GM12878 (cell line): ENCODE measurements around the gene TMEM91. TPM values are rescaled to one million over a fixed set of nuclear protein-coding genes. Genes with fewer than 3 reads are reported as not detected.

Source experiments
- ATAC-seq: fragments of 200-7000 bp; cut with Tn5 transposase; 3 replicates; pipeline ENCODE4 v1.9.1; 2020; ENCODE audit warnings: mild to moderate bottlenecking, moderate library complexity
- BruUV-seq: library from RNA; stranded (reverse); fragments of 400-500 nt; replicated peaks from 2 replicates; lab custom pipeline; 2021; lab: Mats Ljungman, UMichigan
- CTCF ChIA-PET: fragments of 300-600 bp; sonication (Branson Sonifier 250); formaldehyde crosslinking; extraction: SDS; loops from one replicate; lab custom pipeline; 2021; ENCODE audit warnings: inconsistent platforms; lab: Yijun Ruan, JAX
- POLR2A ChIA-PET: fragments of 350-600 bp; formaldehyde crosslinking; extraction: SDS; loops from one replicate; lab custom pipeline; 2021; ENCODE audit warnings: inconsistent platforms; lab: Charles Lee
- RAD21 ChIA-PET: fragments of 300-600 bp; sonication (Branson Sonifier 250); formaldehyde crosslinking; loops from one replicate; lab custom pipeline; 2023; ENCODE audit warnings: antibody characterized with exemption; ENCODE audit not compliant: unreplicated experiment; lab: Charles Lee
- SMC1A ChIA-PET: fragments of 300-600 bp; sonication (Branson Sonifier 250); formaldehyde crosslinking; loops from one replicate; lab custom pipeline; 2023; ENCODE audit not compliant: unreplicated experiment, uncharacterized antibody; lab: Charles Lee
- DNase-seq: peaks from one replicate; pipeline ENCODE4 v3.0.0-alpha.2; 2011; ENCODE audit warnings: low read depth, low spot score
- FAIRE-seq: peaks from 3 replicates; lab custom pipeline; 2011; peaks lifted over from hg19 to GRCh38; lab: Jason Lieb, UNC
- H2AFZ ChIP-seq: 2 replicates; pipeline ENCODE4 v1.6.0; 2011; ENCODE audit warnings: low read depth, low read length, control low read depth; ENCODE audit not compliant: control insufficient read depth
- H3K27ac ChIP-seq: 2 replicates; pipeline ENCODE4 v1.5.1; 2011; ENCODE audit warnings: control low read depth; ENCODE audit not compliant: control insufficient read depth, insufficient read depth
- H3K27me3 ChIP-seq, 2 experiments: replicated peaks in 1 of 2; 2 replicates each; pipeline versions ENCODE4 v1.6.0 to v1.6.1; 2011; ENCODE audit warnings: low read length in 1 of 2; ENCODE audit not compliant: control insufficient read depth in 2 of 2, insufficient read depth in 2 of 2
- H3K36me3 ChIP-seq, 2 experiments: 2 replicates each; pipeline ENCODE4 v1.5.1; 2011; ENCODE audit warnings: low read length in 1 of 2; ENCODE audit not compliant: control insufficient read depth in 2 of 2, insufficient read depth in 2 of 2
- H3K4me1 ChIP-seq: 2 replicates; pipeline ENCODE4 v1.6.1; 2011; ENCODE audit warnings: mild to moderate bottlenecking, low read length, moderate library complexity, mixed read lengths; ENCODE audit not compliant: control insufficient read depth, insufficient read depth
- H3K4me2 ChIP-seq: 2 replicates; pipeline ENCODE4 v1.6.0; 2011; ENCODE audit warnings: control low read depth; ENCODE audit not compliant: control insufficient read depth, insufficient read depth
- H3K4me3 ChIP-seq: fragments of 200-600 bp; sonication (generic); 2 replicates; pipeline ENCODE4 v1.5.1; 2016
- H3K79me2 ChIP-seq: 2 replicates; pipeline ENCODE4 v1.6.0; 2011; ENCODE audit warnings: low read length; ENCODE audit not compliant: control insufficient read depth, insufficient read depth
- H3K9ac ChIP-seq: 2 replicates; pipeline ENCODE4 v1.8.0; 2011; ENCODE audit warnings: low read length, control low read depth, mixed read lengths; ENCODE audit not compliant: control insufficient read depth, insufficient read depth
- H3K9me3 ChIP-seq: replicated peaks from 3 replicates; pipeline ENCODE4 v1.5.1; 2011; ENCODE audit warnings: mild to moderate bottlenecking, low read length; ENCODE audit not compliant: control insufficient read depth, insufficient read depth
- H4K20me1 ChIP-seq: 2 replicates; pipeline ENCODE4 v1.6.0; 2011; ENCODE audit not compliant: control insufficient read depth, insufficient read depth
- IKZF2 ChIP-seq, 2 experiments: fragments of 450-650 bp; IDR thresholded peaks; 2 replicates each; pipeline ENCODE4 v1.6.1; 2017; ENCODE audit warnings: mild to moderate bottlenecking in 2 of 2, moderate library complexity in 2 of 2
- NBN ChIP-seq: fragments of 450-650 bp; IDR thresholded peaks from 2 replicates; pipeline ENCODE4 v1.6.1; 2016
- PKNOX1 ChIP-seq: fragments of 450-650 bp; IDR thresholded peaks from 2 replicates; pipeline ENCODE4 v1.6.1; 2016; ENCODE audit warnings: mild to moderate bottlenecking
- ZNF217 ChIP-seq: fragments of 450-650 bp; IDR thresholded peaks from 2 replicates; pipeline ENCODE4 v1.6.1; 2017; ENCODE audit warnings: antibody characterized with exemption, mild to moderate bottlenecking
- WGBS: methylation state at CpG from one replicate; pipeline ENCODE4 v1.1.6; 2016; ENCODE audit warnings: low lambda C conversion rate; ENCODE audit not compliant: insufficient replicate concordance, insufficient coverage; ENCODE audit errors: missing lambda C conversion rate; 5-methylcytosine and 5-hydroxymethylcytosine counted together
- in situ Hi-C: fragments of 300-500 bp; cut with MboI; formaldehyde crosslinking; loops from 9 replicates; pipeline ENCODE4 v1.14.3; 2018; ENCODE audit warnings: mixed read lengths
- intact Hi-C: fragments of 100-400 bp; cut with micrococcal nuclease; formaldehyde crosslinking; loops from one replicate; pipeline ENCODE4 v1.14.2; 2022; ENCODE audit not compliant: unreplicated experiment
- polyA plus RNA-seq, 11 experiments: library from polyadenylated mRNA; depleted of rRNA in 4 of 11; unstranded in 6 of 11; stranded (reverse) in 5 of 11; fragments of >200 nt; fragmentation: Nextera tagmentation in 4 of 11; fragmentation: Illumina TruSeq in 1 of 11; extraction: Ambion mirVana in 4 of 11; extraction: Trizol in 1 of 11; gene quantifications; 1 replicate in 1 of 11; 2 replicates in 10 of 11; pipeline versions ENCODE4 v1.2.1 to v1.2.3, GENCODE V29; 2011 to 2016; ENCODE audit warnings: inconsistent platforms in 2 of 11, missing spikeins in 2 of 11, low read depth in 1 of 11
- total RNA-seq, 4 experiments: library from RNA; depleted of rRNA in 3 of 4; stranded (reverse); fragments of >200 nt in 3 of 4; fragmentation: Illumina TruSeq in 1 of 4; extraction: Trizol in 1 of 4; gene quantifications; 2 replicates each; pipeline versions ENCODE4 v1.2.1 to v1.2.3, GENCODE V29; 2013 to 2021

TMEM91 gene
- total and polyA plus RNA-seq, 10 of the 15 experiments (the other 5 are each of a cell fraction or from before 2014, with no cell fraction given) = 1.5 to 5.5 (median 2.7) TPM

GRCh38 chr19:41354343-41354953 is 21.9 kb upstream of the TMEM91 start:
- peak; percentile 2; the same call in 1 of the 2 replicates for TF ChIP-seq NBN
- TF ChIP-seq PKNOX1 = peak; percentile 72
- TF ChIP-seq ZNF217 = no peak
- TF ChIP-seq IKZF2 (IDR thresholded peaks at IDR 0.05) = 0 out of 4 replicates have a peak, but pooled peaks of 1 of the 2 experiments have one; percentile 3
- Histone ChIP-seq H3K27ac (no peak overlapping the region), H3K27me3 (no peaks in the 10 kb centered on the region), H3K9ac (peak overlapping the region; percentile 11; the same call in 1 of the 2 replicates), H3K79me2 (peaks cover 40% of the 10 kb centered on the region), H3K4me1 (peaks cover 9% of the 10 kb centered on the region), H2AFZ (no peak overlapping the region), H4K20me1 (no peaks in the 10 kb centered on the region), H3K36me3 (no peaks in the 10 kb centered on the region; a peak in 1 of 4 replicates), H3K4me2 (peak overlapping the region; percentile 21; the same call in 1 of the 2 replicates), H3K4me3 (no peak overlapping the region; the same call in 1 of the 2 replicates), H3K9me3 (no peaks in the 10 kb centered on the region)
- no peak for ATAC-seq
- DNase-seq = no peak
- ChIA-PET RAD21 (no interaction called here), POLR2A (no interaction called here), CTCF (interaction anchor here (1.0 to 6.4 kb wide), 3 partner anchors 10 to 150 kb away, joined by 3 to 91 read pairs (median 3); partner anchors contain the start of gene B9D2), SMC1A (interaction anchor here (0.6 to 1.5 kb wide), 2 partner anchors 9 to 784 kb away, joined by 3 to 5 read pairs; partner anchors contain the start of gene B9D2)
- no TSS peak for BruUV-seq
- intact Hi-C loops (loop anchor here (5.0 kb wide), 3 partner anchors 42 to 183 kb away; partner anchors contain the start of gene CCDC97), in situ Hi-C loops (no loop called here)
- no peak for FAIRE-seq
- 89% methylated on average over 23 of the region's 23 CpGs for WGBS
